ENCODE results near the gene SIRT6.
A peak's percentile ranks its signal among the peaks of the same experiment; 100 is the strongest.
"Not testable (repeated sequence)": the region's sequence is repeated elsewhere in the genome, so short reads cannot be mapped to it uniquely, and the experiment has no call there.

Gene SIRT6

DNA sequence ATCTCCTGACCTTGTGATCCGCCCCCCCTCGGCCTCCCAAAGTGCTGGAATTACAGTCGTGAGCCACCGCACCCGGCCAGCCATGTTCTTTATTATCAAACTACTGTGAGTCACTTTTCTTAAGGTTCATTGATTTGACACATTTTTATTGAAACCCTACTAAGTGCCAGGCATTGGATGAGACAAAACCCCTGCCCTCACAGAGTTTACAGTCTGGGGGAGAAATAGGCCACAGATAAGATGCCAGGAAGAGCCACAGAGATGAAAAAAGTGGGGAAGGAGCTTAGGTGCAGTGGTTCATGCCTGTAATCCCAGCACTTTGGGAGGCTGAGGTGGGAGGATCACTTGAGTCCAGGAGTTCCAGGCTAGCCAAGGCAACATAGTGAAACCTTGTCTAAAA, 43.9 kb downstream of the SIRT6 start:
- H3K27ac ChIP-seq = no peak overlapping the region
- TF ChIP-seq CTCF (IDR thresholded peaks at IDR 0.05) (no peak), ZFX (IDR thresholded peaks at IDR 0.05; ENCODE audit: borderline replicate concordance) (no peak)

DNA sequence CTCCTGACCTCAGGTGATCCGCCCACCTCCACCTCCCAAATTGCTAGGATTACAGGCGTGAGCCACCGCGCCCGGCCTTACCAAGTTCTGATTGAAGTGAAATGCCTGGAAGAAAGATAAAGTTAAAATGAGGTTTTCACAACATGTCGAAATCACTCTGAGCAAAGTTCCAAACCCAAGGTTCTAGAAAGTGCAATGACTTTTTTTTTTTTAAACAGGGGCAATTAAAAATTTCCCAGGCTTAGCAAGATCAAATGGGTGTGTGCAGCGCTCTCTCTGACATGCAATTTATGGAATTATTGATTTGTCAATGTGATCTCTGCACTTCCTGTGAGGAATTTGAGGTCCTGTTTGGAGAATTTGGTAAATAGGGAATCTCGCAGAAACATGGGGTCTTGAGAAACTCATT, 45.7 kb downstream of the SIRT6 start:
- no peak overlapping the region for H3K27ac ChIP-seq
- TF ChIP-seq CTCF (IDR thresholded peaks at IDR 0.05) = no peak
- TF ChIP-seq ZFX (IDR thresholded peaks at IDR 0.05; ENCODE audit: borderline replicate concordance) = no peak

DNA sequence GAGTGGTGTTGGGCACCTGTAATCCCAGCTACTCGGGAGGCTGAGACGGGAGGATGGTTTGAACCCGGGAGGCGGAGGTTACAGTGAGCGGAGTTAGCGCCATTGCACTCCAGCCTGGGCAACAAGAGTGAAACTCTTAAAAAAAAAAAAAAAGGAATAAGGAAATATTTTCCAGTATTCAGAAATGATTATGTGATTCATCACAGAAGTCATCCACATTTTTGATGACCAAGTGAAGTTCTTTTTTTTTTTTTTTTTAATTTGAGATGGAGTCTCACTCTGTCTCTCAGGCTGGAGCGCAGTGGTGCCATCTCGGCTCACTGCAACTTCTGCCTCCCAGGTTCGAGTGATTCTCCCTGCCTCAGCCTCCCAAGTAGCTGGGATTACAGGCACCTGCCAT, 47.0 kb downstream of the SIRT6 start:
- not testable (repeated sequence) for H3K27ac ChIP-seq

DNA sequence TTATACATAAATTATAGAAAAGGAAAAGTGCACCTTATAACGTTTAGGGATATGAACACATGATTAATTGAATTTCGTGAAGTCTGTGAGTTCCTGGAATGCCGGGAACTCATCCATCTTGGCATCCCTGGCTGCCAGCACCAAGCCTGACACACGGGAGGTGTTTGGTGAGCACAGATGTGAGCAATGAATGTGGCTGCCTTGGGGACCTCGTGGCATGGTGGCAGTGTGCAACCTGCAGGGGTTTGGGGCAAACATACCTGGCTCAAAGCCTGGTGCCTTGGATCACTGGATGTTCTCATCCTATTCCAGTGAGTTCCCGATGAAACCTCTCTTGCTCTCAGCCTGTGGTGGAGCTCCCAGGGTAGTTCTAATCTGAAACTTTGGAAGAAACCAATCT, 48.0 kb downstream of the SIRT6 start:
- TF ChIP-seq CTCF (IDR thresholded peaks at IDR 0.05) (no peak), ZFX (IDR thresholded peaks at IDR 0.05; ENCODE audit: borderline replicate concordance) (no peak)

DNA sequence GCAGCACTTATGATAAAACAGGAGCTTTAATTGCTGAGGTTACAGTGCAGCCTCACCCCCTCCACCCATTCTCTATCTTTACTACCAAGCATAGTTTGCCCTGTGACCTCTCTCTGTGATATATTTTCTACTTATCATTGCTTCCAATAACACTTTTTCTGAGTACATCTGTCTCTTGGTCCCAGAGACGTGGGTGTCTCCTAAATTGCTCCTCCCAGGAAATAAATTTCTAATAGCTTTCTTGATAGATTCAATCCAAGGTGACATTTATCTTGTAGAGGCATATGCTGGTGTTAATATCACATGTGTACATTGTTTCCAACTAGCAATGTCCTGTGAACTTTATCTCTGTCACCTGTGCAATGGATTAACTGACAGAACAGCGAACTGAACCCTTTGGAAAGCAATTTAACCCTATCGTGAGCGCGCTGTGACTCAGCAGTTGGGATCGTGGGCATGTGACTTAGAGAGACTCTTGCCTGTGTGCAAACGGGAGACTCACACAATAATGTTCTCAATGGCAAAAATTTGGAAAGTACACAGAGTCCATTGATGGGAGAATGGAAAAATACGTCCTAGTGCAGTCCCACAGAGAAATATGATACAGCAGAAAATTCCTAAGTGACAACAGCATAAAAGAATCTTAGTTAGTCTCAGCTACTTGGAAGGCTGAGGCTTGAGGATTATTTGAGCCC, 51.5 kb downstream of the SIRT6 start:
- TF ChIP-seq ZFX (IDR thresholded peaks at IDR 0.05; ENCODE audit: borderline replicate concordance) = no peak
- TF ChIP-seq CTCF (IDR thresholded peaks at IDR 0.05) = no peak
- H3K27ac ChIP-seq = no peak overlapping the region

More for the DNA sequence above, 48.0 kb downstream of the SIRT6 start:
- H3K27ac ChIP-seq = no peak overlapping the region

DNA sequence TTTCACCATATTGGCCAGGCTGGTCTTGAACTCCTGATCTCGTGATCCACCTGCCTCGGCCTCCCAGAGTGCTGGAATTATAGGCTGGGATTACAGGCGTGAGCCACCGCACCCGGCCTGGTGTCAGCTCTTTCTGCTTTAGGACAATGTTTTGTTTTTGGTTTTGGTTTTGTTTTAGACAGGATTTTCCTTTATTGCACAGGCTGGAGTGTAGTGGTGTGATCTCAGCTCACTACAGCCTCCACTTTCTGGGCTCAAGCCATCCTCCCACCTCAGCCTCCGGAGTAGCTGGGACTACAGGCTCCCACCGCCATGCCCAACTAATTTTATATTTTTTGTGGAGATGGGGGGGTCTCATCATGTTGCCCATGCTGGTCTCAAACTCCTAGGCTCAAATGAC, 53.3 kb downstream of the SIRT6 start:
- not testable (repeated sequence) for H3K27ac ChIP-seq

GRCh38 chr19:4127322-4127721, 55.0 kb downstream of the SIRT6 start:
- not testable (repeated sequence) for H3K27ac ChIP-seq

GRCh38 chr19:4124638-4125037, 57.7 kb downstream of the SIRT6 start:
- TF ChIP-seq ZFX (IDR thresholded peaks at IDR 0.05; ENCODE audit: borderline replicate concordance) = no peak
- TF ChIP-seq CTCF (IDR thresholded peaks at IDR 0.05) = no peak
- H3K27ac ChIP-seq = peak overlapping the region; percentile 89; the same call in 1 of the 2 replicates

All from 22Rv1 (cell line).